Activated CD4-positive, alpha-beta T cell treated with anti-CD3 and anti-CD28 coated beads, Interleukin-2, amount 50 U/mL, for 16 hours (primary cell): ENCODE data around the gene LPCAT1.
"Not testable (repeated sequence)": the region's sequence is repeated elsewhere in the genome, so short reads cannot be mapped to it uniquely, and the experiment has no call there.

Experiments
- DNase-seq: peaks from one replicate; pipeline ENCODE4 v3.0.0-alpha.2; 2020

Gene LPCAT1

GRCh38 chr5:1520791-1521453 lies 2.8 kb downstream of the LPCAT1 start:
- no peak for DNase-seq

- DNase-seq, result no peak
Measured at GRCh38 chr5:1519631-1520210, 4.0 kb downstream of the LPCAT1 start.

GRCh38 chr5:1517838-1518237 lies 5.9 kb downstream of the LPCAT1 start:
- DNase-seq, result no peak

- no peak for DNase-seq
Measured at GRCh38 chr5:1516615-1517601, 6.9 kb downstream of the LPCAT1 start.

- DNase-seq, result no peak
Measured at GRCh38 chr5:1515921-1516571, 7.7 kb downstream of the LPCAT1 start.

- DNase-seq, result no peak
Measured at GRCh38 chr5:1515311-1515920, 8.3 kb downstream of the LPCAT1 start.

GRCh38 chr5:1514819-1515310 lies 8.9 kb downstream of the LPCAT1 start:
- DNase-seq, result not testable (repeated sequence)

GRCh38 chr5:1514027-1514818 lies 9.5 kb downstream of the LPCAT1 start:
- no peak for DNase-seq

- no peak for DNase-seq
Measured at GRCh38 chr5:1513326-1514026, 10.3 kb downstream of the LPCAT1 start.

- no peak for DNase-seq
Measured at GRCh38 chr5:1512541-1513291, 11.0 kb downstream of the LPCAT1 start.

- no peak for DNase-seq
Measured at GRCh38 chr5:1511651-1512540, 11.9 kb downstream of the LPCAT1 start.

- DNase-seq, result no peak
Measured at GRCh38 chr5:1511048-1511447, 12.7 kb downstream of the LPCAT1 start.

GRCh38 chr5:1510631-1511030 lies 13.1 kb downstream of the LPCAT1 start:
- no peak for DNase-seq

GRCh38 chr5:1510151-1510561 lies 13.6 kb downstream of the LPCAT1 start:
- no peak for DNase-seq

GRCh38 chr5:1509346-1510085 lies 14.2 kb downstream of the LPCAT1 start:
- DNase-seq, result no peak

- DNase-seq, result no peak
Measured at GRCh38 chr5:1508659-1509290, 15.0 kb downstream of the LPCAT1 start.

- DNase-seq, result no peak
Measured at GRCh38 chr5:1507961-1508658, 15.7 kb downstream of the LPCAT1 start.
